SK-N-SH treated with all-trans-retinoic acid at 6 μM for 48 hours (cell line): ENCODE data around the gene SIAH1.
"Not testable (repeated sequence)": the region's sequence is repeated elsewhere in the genome, so short reads cannot be mapped to it uniquely, and the experiment has no call there.

ENCODE experiments used
- ARNTL ChIP-seq: fragments of 450-650 bp; formaldehyde crosslinking; IDR thresholded peaks from 2 replicates; pipeline ENCODE4 v1.5.0; 2020; ENCODE audit warnings: low read depth, mild to moderate bottlenecking, moderate library complexity, borderline replicate concordance
- ESRRG ChIP-seq: fragments of 250-450 bp; sonication (Bioruptor Pico); IDR thresholded peaks from 2 replicates; pipeline ENCODE4 v1.6.1; 2021; ENCODE audit warnings: mild to moderate bottlenecking
- ISL1 ChIP-seq: fragments of 250-450 bp; sonication (Bioruptor Pico); IDR thresholded peaks from 2 replicates; pipeline ENCODE4 v2.1.2; 2022; ENCODE audit warnings: mild to moderate bottlenecking, moderate library complexity
- OSR1 ChIP-seq: fragments of 250-450 bp; sonication (Bioruptor Pico); IDR thresholded peaks from 2 replicates; pipeline ENCODE4 v1.8.0; 2022; ENCODE audit warnings: moderate library complexity, mild to moderate bottlenecking, inconsistent platforms
- RARB ChIP-seq: fragments of 250-450 bp; sonication (Bioruptor Pico); IDR thresholded peaks from 2 replicates; pipeline ENCODE4 v1.8.0; 2021; ENCODE audit warnings: mild to moderate bottlenecking, moderate library complexity
- TCF4 ChIP-seq: fragments of 250-450 bp; sonication (Bioruptor Pico); IDR thresholded peaks from 2 replicates; pipeline ENCODE4 v1.8.0; 2021; ENCODE audit warnings: mild to moderate bottlenecking, moderate library complexity, borderline replicate concordance
- ZC3H10 ChIP-seq: fragments of 250-450 bp; sonication (Bioruptor Pico); IDR thresholded peaks from 2 replicates; pipeline ENCODE4 v1.5.1; 2021; ENCODE audit warnings: mild to moderate bottlenecking, moderate library complexity
- ZFP3 ChIP-seq: fragments of 250-450 bp; sonication (Bioruptor Pico); IDR thresholded peaks from 2 replicates; pipeline ENCODE4 v1.5.0; 2020; ENCODE audit warnings: mild to moderate bottlenecking, moderate library complexity
- ZFP30 ChIP-seq: fragments of 450-650 bp; formaldehyde crosslinking; IDR thresholded peaks from 2 replicates; pipeline ENCODE4 v1.5.0; 2022; ENCODE audit warnings: mild to moderate bottlenecking, moderate library complexity
- TF ChIP-seq, protein P1 (sequence below): fragments of 250-450 bp; sonication (Bioruptor Pico); IDR thresholded peaks from 2 replicates; pipeline ENCODE4 v1.5.1; 2020; ENCODE audit warnings: low read depth, mild to moderate bottlenecking, moderate library complexity
- TF ChIP-seq, protein P2 (sequence below): fragments of 250-450 bp; sonication (Bioruptor Pico); IDR thresholded peaks from 2 replicates; pipeline ENCODE4 v1.8.0; 2021; ENCODE audit warnings: low read depth, mild to moderate bottlenecking, moderate library complexity, borderline replicate concordance
- TF ChIP-seq, protein P3 (sequence below): fragments of 250-450 bp; sonication (Bioruptor Pico); IDR thresholded peaks from 2 replicates; pipeline ENCODE4 v1.8.0; 2020; ENCODE audit warnings: mild to moderate bottlenecking, moderate library complexity, borderline replicate concordance
- TF ChIP-seq, protein P4 (sequence below): fragments of 250-450 bp; sonication (Bioruptor Pico); IDR thresholded peaks from 2 replicates; pipeline ENCODE4 v1.5.0; 2020; ENCODE audit warnings: mild to moderate bottlenecking, moderate library complexity

DNA sequence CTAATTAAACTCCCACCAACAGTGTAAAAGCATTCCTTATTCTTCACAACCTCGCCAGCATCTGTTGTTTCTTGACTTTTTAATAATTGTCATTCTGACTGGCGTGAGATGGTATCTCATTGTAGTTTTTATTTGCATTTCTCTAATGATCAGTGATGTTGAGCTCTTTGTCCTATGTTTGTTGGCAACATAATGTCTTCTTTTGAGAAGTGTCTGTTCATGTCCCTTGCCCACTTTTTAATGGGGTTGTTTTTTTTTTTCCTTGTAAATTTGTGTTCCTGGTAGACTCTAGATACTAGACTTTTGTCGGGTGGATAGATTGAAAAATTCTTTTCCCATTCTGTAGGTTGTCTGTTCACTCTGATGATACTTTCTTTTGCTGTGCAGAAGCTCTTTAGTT lies 71.3 kb downstream of the SIAH1 start:
- TF ChIP-seq ISL1 (CRISPR knock-in tag); ESRRG; ARNTL (CRISPR knock-in tag); ZFP3 (CRISPR knock-in tag); ZC3H10 (CRISPR knock-in tag); RARB (CRISPR knock-in tag); ZFP30 (CRISPR knock-in tag); TCF4 (CRISPR knock-in tag); OSR1 (CRISPR knock-in tag): not testable (repeated sequence)
- TF ChIP-seq, protein P1, sequence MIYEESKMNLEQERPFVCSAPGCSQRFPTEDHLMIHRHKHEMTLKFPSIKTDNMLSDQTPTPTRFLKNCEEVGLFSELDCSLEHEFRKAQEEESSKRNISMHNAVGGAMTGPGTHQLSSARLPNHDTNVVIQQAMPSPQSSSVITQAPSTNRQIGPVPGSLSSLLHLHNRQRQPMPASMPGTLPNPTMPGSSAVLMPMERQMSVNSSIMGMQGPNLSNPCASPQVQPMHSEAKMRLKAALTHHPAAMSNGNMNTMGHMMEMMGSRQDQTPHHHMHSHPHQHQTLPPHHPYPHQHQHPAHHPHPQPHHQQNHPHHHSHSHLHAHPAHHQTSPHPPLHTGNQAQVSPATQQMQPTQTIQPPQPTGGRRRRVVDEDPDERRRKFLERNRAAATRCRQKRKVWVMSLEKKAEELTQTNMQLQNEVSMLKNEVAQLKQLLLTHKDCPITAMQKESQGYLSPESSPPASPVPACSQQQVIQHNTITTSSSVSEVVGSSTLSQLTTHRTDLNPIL (CRISPR knock-in tag): not testable (repeated sequence)
- TF ChIP-seq, protein P2, sequence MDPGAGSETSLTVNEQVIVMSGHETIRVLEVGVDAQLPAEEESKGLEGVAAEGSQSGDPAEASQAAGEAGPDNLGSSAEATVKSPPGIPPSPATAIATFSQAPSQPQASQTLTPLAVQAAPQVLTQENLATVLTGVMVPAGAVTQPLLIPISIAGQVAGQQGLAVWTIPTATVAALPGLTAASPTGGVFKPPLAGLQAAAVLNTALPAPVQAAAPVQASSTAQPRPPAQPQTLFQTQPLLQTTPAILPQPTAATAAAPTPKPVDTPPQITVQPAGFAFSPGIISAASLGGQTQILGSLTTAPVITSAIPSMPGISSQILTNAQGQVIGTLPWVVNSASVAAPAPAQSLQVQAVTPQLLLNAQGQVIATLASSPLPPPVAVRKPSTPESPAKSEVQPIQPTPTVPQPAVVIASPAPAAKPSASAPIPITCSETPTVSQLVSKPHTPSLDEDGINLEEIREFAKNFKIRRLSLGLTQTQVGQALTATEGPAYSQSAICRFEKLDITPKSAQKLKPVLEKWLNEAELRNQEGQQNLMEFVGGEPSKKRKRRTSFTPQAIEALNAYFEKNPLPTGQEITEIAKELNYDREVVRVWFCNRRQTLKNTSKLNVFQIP (CRISPR knock-in tag): not testable (repeated sequence)
- TF ChIP-seq, protein P3, sequence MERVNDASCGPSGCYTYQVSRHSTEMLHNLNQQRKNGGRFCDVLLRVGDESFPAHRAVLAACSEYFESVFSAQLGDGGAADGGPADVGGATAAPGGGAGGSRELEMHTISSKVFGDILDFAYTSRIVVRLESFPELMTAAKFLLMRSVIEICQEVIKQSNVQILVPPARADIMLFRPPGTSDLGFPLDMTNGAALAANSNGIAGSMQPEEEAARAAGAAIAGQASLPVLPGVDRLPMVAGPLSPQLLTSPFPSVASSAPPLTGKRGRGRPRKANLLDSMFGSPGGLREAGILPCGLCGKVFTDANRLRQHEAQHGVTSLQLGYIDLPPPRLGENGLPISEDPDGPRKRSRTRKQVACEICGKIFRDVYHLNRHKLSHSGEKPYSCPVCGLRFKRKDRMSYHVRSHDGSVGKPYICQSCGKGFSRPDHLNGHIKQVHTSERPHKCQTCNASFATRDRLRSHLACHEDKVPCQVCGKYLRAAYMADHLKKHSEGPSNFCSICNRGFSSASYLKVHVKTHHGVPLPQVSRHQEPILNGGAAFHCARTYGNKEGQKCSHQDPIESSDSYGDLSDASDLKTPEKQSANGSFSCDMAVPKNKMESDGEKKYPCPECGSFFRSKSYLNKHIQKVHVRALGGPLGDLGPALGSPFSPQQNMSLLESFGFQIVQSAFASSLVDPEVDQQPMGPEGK (CRISPR knock-in tag): not testable (repeated sequence)
- TF ChIP-seq, protein P4, sequence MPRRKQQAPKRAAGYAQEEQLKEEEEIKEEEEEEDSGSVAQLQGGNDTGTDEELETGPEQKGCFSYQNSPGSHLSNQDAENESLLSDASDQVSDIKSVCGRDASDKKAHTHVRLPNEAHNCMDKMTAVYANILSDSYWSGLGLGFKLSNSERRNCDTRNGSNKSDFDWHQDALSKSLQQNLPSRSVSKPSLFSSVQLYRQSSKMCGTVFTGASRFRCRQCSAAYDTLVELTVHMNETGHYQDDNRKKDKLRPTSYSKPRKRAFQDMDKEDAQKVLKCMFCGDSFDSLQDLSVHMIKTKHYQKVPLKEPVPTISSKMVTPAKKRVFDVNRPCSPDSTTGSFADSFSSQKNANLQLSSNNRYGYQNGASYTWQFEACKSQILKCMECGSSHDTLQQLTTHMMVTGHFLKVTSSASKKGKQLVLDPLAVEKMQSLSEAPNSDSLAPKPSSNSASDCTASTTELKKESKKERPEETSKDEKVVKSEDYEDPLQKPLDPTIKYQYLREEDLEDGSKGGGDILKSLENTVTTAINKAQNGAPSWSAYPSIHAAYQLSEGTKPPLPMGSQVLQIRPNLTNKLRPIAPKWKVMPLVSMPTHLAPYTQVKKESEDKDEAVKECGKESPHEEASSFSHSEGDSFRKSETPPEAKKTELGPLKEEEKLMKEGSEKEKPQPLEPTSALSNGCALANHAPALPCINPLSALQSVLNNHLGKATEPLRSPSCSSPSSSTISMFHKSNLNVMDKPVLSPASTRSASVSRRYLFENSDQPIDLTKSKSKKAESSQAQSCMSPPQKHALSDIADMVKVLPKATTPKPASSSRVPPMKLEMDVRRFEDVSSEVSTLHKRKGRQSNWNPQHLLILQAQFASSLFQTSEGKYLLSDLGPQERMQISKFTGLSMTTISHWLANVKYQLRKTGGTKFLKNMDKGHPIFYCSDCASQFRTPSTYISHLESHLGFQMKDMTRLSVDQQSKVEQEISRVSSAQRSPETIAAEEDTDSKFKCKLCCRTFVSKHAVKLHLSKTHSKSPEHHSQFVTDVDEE (CRISPR knock-in tag): not testable (repeated sequence)
